C4-2B (cell line): ENCODE data around the gene MAML3.

Experiments used
- ZFX ChIP-seq: fragments of 450-650 bp; IDR thresholded peaks from 2 replicates; pipeline ENCODE4 v1.6.1; 2017
- TF ChIP-seq, protein P1 (sequence below): fragments of 450-650 bp; conservative IDR thresholded peaks from 2 replicates; pipeline ENCODE4 v1.5.1; 2017; ENCODE audit warnings: mild to moderate bottlenecking

DNA sequence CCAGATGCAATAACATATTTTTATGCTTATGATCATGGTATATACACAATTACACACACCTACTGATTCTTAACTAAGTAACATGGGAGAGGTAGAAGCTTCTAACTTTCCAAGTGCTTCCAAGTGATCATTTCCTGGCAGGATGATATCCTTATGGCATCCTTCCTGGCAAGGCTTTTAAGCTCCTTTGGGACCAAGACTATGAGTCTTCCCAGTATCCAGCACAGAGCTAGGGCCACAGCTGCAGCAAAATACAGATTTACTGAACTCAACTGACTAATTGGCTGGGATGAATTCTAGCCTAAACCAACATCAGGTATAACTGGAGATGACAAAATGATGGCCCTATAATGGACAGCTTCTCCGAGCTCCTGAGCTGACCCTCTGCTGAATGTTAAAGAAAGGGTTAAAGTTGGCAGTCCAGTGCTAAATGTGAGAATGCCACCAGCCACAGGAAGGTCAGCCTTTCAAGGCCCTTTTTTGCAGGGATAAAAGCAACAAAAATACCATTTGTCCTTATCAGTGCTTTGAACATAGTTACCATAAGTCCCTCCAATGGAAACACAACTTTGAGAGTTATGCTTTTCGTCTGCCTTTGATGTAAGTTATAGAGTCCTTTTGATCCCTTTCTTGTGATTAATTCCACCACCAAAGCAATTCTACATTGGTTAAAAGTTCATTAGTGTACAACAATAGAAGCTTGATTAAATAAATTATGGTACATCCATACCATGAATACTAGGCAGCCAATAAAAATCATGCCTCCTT, 415.0 kb downstream of the MAML3 start:
- TF ChIP-seq, protein P1, sequence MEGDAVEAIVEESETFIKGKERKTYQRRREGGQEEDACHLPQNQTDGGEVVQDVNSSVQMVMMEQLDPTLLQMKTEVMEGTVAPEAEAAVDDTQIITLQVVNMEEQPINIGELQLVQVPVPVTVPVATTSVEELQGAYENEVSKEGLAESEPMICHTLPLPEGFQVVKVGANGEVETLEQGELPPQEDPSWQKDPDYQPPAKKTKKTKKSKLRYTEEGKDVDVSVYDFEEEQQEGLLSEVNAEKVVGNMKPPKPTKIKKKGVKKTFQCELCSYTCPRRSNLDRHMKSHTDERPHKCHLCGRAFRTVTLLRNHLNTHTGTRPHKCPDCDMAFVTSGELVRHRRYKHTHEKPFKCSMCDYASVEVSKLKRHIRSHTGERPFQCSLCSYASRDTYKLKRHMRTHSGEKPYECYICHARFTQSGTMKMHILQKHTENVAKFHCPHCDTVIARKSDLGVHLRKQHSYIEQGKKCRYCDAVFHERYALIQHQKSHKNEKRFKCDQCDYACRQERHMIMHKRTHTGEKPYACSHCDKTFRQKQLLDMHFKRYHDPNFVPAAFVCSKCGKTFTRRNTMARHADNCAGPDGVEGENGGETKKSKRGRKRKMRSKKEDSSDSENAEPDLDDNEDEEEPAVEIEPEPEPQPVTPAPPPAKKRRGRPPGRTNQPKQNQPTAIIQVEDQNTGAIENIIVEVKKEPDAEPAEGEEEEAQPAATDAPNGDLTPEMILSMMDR: no peak
- TF ChIP-seq ZFX: no peak
